Lower leg skin (tissue), 4 donors: Measurements from ENCODE around the gene CPA5. TPM values are rescaled to one million over a fixed set of nuclear protein-coding genes. Genes with fewer than 3 reads are reported as not detected.
A peak's percentile ranks its signal among the peaks of the same experiment; 100 is the strongest.

ENCODE experiments used
- DNase-seq, 2 donors: peaks; one replicate each; pipeline ENCODE4 v3.0.0-alpha.2; 2019; ENCODE audit warnings: low spot score in 2 of 2
- H3K4me3 ChIP-seq: fragments of 200-600 bp; sonication (generic); 2 replicates; pipeline ENCODE4 v1.5.1; 2017; ENCODE audit warnings: mild to moderate bottlenecking, low read depth; ENCODE audit not compliant: poor library complexity, severe bottlenecking
- POLR2A ChIP-seq, 2 donors: fragments of 450-650 bp; IDR thresholded peaks; one replicate each; pipeline ENCODE4 v1.6.1; 2016 to 2017; ENCODE audit warnings: antibody characterized with exemption in 2 of 2, mild to moderate bottlenecking in 1 of 2, moderate library complexity in 1 of 2
- WGBS, 2 donors: methylation state at CpG; one replicate each; pipeline ENCODE4 v1.1.5; 2018; 5-methylcytosine and 5-hydroxymethylcytosine counted together
- intact Hi-C: fragments of 100-400 bp; cut with DNase I; formaldehyde crosslinking; loops from one replicate; pipeline ENCODE4 v1.15.0; 2023; ENCODE audit warnings: low total_unique reads
- total RNA-seq, 4 donors: library from RNA; depleted of rRNA; stranded (reverse); fragments of >200 nt; gene quantifications; one replicate each; pipeline ENCODE4 v1.1.0, GENCODE V29; 2016
- TF ChIP-seq, protein P1 (sequence below), 3 donors: fragments of 450-650 bp; IDR thresholded peaks; one replicate each; pipeline ENCODE4 v1.5.1; 2016; ENCODE audit warnings: antibody characterized with exemption in 3 of 3, mild to moderate bottlenecking in 3 of 3, moderate library complexity in 2 of 3

Gene CPA5
- total RNA-seq, 4 donors from 2014 or later = not detected

DNA sequence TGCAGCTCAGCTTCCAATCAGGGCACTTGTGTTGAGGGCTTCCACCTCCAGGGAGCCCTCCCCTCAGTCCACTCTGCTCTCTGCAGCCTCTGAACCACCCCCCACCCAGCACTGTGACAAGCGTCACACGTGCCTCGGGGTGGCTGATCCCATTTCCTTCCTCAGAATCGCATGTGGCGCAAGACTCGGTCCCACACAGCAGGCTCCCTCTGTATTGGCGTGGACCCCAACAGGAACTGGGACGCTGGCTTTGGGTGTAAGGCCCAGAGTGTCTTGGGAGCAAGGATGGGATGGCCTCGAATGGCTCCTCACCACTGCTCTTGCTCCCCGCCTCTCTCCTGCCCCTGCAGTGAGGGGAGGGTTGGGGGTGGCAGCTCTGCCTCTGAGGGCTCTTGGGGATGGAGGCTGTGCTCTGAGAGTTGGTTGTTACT, 39.8 kb downstream of the CPA5 start:
- 66 to 93% methylated on average over 10 of the region's 10 CpGs for WGBS, 2 donors
- H3K4me3 ChIP-seq = no peak overlapping the region
- peak in 1 of 2 donors; percentile 80 for DNase-seq
- TF ChIP-seq, protein P1, sequence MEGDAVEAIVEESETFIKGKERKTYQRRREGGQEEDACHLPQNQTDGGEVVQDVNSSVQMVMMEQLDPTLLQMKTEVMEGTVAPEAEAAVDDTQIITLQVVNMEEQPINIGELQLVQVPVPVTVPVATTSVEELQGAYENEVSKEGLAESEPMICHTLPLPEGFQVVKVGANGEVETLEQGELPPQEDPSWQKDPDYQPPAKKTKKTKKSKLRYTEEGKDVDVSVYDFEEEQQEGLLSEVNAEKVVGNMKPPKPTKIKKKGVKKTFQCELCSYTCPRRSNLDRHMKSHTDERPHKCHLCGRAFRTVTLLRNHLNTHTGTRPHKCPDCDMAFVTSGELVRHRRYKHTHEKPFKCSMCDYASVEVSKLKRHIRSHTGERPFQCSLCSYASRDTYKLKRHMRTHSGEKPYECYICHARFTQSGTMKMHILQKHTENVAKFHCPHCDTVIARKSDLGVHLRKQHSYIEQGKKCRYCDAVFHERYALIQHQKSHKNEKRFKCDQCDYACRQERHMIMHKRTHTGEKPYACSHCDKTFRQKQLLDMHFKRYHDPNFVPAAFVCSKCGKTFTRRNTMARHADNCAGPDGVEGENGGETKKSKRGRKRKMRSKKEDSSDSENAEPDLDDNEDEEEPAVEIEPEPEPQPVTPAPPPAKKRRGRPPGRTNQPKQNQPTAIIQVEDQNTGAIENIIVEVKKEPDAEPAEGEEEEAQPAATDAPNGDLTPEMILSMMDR (IDR thresholded peaks at IDR 0.05) = no peak
- no peak for TF ChIP-seq POLR2A (IDR thresholded peaks at IDR 0.05)
- intact Hi-C loops = no loop called here

GRCh38 chr7:130384841-130385599, 40.4 kb downstream of the CPA5 start:
- no peak overlapping the region for H3K4me3 ChIP-seq
- TF ChIP-seq, protein P1 (IDR thresholded peaks at IDR 0.05) = no peak
- no peak for TF ChIP-seq POLR2A (IDR thresholded peaks at IDR 0.05)
- peak in 1 of 2 donors; percentile 73 for DNase-seq
- intact Hi-C loops = no loop called here
- WGBS, 2 donors = 94 to 97% methylated on average over 13 of the region's 13 CpGs

DNA sequence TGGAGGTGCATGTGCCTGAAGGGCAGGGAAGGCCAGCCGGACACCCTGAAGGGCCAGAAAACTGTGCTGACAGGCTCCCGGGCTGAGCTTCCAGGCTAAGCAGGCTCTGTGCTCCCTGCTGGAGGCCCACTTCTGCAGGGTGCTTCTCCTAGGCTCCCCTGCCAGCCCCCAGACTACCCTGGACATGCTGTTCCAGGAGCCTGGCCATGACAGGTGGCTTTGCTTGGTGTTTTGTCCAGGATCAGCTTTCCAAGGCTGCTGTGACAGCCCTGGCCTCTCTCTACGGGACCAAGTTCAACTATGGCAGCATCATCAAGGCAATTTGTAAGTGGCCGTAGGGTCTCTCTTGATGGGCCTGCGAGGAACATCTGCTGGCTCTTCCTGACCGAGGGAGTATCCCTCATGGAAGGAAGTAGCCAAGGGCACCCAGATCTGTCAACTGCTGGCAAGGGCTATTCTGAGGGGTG, 41.0 kb downstream of the CPA5 start:
- TF ChIP-seq POLR2A (IDR thresholded peaks at IDR 0.05) = no peak
- TF ChIP-seq, protein P1 (IDR thresholded peaks at IDR 0.05) = no peak
- intact Hi-C loops = no loop called here
- 91 to 95% methylated on average over 6 of the region's 6 CpGs for WGBS, 2 donors
- DNase-seq = no peak
- H3K4me3 ChIP-seq = no peak overlapping the region

- TF ChIP-seq, protein P1 (IDR thresholded peaks at IDR 0.05) = no peak
- no peak for TF ChIP-seq POLR2A (IDR thresholded peaks at IDR 0.05)
- peak in 1 of 2 donors; percentile 52 for DNase-seq
- intact Hi-C loops = no loop called here
- H3K4me3 ChIP-seq = no peak overlapping the region
- WGBS, 2 donors = 94 to 98% methylated on average over 3 of the region's 3 CpGs
Observed at GRCh38 chr7:130386876-130387275, 42.3 kb downstream of the CPA5 start.

DNA sequence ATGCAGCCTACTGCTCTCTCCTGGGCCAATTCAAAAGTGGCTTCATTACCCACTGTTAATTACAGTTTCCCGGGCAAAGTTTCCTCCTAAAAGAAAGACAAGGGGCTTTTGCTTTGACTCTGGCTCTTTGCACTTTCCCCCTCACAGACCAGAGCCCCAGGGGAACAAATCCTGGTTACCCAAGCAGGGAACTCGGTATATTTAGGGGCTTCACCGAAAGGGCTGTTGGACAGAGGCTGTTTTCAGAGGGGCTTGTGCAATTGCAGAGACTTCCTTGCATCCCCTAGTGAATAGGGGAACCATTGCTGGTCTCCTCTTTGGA, 42.7 kb downstream of the CPA5 start:
- no peak for TF ChIP-seq POLR2A (IDR thresholded peaks at IDR 0.05)
- TF ChIP-seq, protein P1 (IDR thresholded peaks at IDR 0.05) = no peak
- 86 to 94% methylated on average over 3 of the region's 3 CpGs for WGBS, 2 donors
- intact Hi-C loops = no loop called here
- DNase-seq = no peak
- no peak overlapping the region for H3K4me3 ChIP-seq
